Keratinocyte (primary cell): Measurements from ENCODE around the gene ACVR1B.

Source experiments
- EZH2 ChIP-seq: IDR thresholded peaks from one replicate; pipeline ENCODE4 v1.6.1; 2012; ENCODE audit warnings: inconsistent platforms, mild to moderate bottlenecking, low read length, moderate library complexity
- TF ChIP-seq, protein P1 (sequence below), 3 experiments: IDR thresholded peaks in 1 of 3; conservative IDR thresholded peaks in 1 of 3; optimal IDR thresholded peaks in 1 of 3; 2 replicates in 2 of 3; 3 replicates in 1 of 3; pipeline versions ENCODE3 to v1.5.1; 2011; ENCODE audit warnings: low read length in 3 of 3, mild to moderate bottlenecking in 3 of 3, moderate library complexity in 2 of 3, control low read depth in 1 of 3, inconsistent platforms in 1 of 3; ENCODE audit not compliant: insufficient read depth in 2 of 3; ENCODE audit errors: extremely low read depth in 1 of 3

GRCh38 chr12:51941011-51941581 lies 10.4 kb upstream of the ACVR1B start:
- TF ChIP-seq, protein P1, sequence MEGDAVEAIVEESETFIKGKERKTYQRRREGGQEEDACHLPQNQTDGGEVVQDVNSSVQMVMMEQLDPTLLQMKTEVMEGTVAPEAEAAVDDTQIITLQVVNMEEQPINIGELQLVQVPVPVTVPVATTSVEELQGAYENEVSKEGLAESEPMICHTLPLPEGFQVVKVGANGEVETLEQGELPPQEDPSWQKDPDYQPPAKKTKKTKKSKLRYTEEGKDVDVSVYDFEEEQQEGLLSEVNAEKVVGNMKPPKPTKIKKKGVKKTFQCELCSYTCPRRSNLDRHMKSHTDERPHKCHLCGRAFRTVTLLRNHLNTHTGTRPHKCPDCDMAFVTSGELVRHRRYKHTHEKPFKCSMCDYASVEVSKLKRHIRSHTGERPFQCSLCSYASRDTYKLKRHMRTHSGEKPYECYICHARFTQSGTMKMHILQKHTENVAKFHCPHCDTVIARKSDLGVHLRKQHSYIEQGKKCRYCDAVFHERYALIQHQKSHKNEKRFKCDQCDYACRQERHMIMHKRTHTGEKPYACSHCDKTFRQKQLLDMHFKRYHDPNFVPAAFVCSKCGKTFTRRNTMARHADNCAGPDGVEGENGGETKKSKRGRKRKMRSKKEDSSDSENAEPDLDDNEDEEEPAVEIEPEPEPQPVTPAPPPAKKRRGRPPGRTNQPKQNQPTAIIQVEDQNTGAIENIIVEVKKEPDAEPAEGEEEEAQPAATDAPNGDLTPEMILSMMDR (optimal IDR thresholded peaks at IDR 0.05 in 1 of 3, IDR thresholded peaks at IDR 0.05 in 1 of 3, conservative IDR thresholded peaks at IDR 0.05 in 1 of 3; ENCODE audit: extremely low read depth in 1 of 3, insufficient read depth in 2 of 3, low read length in 3 of 3) = no peak
- TF ChIP-seq EZH2 = no peak
